GM18508 (cell line): ENCODE measurements around the gene ALKBH8.
"Not testable (repeated sequence)": the region's sequence is repeated elsewhere in the genome, so short reads cannot be mapped to it uniquely, and the experiment has no call there.

Experiments used
- ATAC-seq: cut with Tn5 transposase; IDR thresholded peaks from one replicate; pipeline ENCODE4 v1.9.1; 2021; ENCODE audit warnings: moderate number of reproducible peaks; ENCODE audit not compliant: insufficient read depth, unreplicated experiment

ALKBH8 gene

DNA sequence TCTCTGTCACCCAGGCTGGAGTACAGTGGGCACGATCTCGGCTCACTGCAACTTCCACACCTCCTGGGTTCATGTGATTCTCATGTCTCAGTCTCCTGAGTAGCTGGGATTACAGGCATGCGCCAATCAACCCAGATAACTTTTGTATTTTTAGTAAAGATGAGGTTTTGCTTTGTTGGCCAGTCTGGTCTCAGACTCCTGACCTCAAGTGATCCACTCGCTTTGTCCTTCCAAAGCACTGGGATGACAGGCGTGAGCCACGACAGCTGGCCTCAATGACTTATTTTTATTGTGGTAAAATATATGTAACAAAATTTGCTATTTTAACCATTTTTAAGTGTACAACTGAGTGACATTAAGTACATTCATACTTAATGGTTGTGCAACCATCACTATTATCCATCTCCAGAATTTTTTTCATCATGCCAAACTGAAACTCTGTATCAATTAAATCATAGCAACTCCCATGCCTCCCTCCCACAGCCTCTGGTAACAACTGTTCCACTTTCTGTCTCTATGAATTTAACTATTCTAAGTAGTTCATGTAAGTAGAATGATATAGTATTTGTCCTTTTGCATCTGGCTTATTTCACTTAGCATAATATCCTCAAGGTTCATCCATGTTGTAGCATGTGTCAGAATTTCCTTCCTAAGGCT lies 57.2 kb downstream of the ALKBH8 start:
- ATAC-seq: no peak

DNA sequence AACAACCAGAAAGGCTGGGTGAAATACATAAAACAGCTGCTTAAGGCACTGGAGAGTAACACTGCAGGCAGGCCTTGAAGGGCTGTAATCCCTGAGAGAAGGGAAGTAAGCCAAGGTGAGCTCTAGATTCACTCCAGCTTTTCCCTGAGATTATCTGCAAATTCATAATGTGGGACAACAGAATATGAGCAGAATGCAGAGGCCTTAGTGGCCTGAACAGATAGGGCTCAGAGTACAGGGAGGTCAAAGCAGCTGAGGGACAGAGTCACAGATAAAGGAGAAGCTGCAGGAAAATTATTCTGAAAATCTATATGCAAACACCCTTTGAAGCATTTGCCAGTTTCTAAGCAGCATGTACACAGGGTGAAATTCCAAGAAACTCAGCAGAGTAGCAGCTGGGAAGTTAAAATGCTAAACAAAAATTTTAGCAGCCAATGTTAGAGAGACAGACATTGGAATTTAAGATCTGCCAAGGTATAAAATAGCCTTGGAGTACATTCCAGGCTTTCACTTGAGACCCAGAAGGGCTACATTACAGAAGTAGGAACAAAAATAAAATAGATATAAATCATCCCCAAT lies 59.8 kb downstream of the ALKBH8 start:
- no peak for ATAC-seq

DNA sequence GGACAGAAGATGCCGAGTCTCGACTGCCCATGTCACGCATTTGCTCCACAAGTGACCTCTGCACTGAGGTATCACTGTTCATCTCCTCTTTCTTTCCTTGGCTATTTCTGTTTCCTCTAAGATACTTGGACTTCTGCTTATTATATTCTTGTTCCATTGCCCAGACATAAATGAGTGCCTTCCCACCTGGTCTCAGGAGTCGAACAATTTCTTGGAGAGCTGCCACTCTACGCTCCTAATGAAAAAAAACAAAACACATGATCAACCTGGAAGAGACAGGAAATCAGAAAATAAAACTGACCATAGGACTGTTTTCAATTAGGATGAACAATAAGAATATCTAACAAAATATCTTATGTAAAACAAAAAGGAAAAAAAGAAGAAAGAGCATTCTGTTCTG lies 60.6 kb downstream of the ALKBH8 start:
- ATAC-seq: no peak

DNA sequence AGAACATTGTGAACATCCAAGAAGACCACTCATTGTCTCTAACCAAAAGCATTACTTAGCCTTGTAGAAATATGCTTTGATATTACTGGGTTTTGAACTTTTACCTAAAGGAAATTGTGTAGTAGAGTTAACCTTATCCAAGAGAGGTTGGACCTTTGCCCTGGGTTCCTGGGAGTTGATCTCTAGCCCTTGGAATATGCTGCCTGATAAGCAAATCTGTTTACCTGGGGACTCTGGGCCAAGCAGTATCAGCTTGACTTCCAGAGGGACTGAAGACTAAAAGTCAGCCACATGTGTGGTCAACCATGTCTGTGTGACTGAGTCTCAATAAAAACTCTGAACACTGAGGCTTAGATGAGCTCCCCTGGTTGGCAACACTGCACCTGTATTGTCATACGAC lies 63.8 kb downstream of the ALKBH8 start:
- no peak for ATAC-seq

DNA sequence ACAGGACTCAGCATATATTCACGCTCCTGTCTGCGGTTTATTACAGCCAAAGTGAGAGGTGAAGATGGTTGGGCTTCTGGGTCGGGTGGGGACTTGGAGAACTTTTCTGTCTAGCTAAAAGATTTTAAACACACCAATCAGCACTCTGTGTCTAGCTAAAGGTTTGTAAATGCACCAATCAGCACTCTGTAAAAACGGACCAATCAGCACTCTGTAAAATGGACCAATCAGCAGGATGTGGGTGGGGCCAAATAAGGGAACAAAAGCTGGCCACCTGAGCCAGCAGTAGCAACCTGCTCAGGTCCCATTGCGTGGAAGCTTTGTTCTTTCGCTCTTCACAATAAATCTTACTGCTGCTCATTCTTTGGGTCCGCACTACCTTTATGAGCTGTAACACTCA lies 68.2 kb downstream of the ALKBH8 start:
- not testable (repeated sequence) for ATAC-seq

DNA sequence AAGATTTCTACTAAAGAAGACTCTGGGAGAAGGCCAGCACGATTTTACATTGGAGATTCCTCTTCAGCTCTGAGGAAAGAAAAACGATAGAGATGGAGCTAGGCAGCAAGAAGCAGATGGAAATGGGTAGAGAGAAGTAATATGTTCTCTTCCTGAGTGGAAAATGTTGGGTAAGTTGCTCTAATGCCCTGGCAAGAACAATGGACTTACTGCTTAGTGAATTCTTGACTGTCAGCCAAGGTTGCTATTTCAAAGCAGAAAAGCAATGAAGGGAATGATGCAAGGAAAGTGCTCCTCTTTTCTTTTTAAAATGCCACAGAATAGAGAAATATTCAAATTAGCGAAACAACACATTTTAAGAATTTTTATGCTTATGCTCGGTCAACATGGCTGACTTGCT lies 69.5 kb downstream of the ALKBH8 start:
- no peak for ATAC-seq

DNA sequence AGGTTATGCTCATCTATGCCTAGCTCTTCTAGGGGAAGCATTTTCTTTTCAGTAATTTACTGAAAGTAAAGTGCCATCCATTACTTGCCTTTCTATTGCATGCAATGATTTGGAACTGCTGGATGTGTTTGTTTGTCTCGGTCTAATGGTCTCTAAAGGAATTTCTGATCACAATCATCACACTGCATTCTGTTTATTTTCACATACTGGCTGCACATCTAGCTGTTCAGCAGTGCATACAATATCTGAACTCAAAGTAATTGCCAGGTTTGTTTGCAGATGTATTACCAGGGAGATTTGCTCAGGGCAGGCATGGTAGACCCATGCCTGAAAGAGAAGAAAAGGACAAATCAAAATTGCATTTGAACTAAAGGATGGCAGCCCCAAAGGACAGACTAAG lies 71.5 kb downstream of the ALKBH8 start:
- no peak for ATAC-seq

DNA sequence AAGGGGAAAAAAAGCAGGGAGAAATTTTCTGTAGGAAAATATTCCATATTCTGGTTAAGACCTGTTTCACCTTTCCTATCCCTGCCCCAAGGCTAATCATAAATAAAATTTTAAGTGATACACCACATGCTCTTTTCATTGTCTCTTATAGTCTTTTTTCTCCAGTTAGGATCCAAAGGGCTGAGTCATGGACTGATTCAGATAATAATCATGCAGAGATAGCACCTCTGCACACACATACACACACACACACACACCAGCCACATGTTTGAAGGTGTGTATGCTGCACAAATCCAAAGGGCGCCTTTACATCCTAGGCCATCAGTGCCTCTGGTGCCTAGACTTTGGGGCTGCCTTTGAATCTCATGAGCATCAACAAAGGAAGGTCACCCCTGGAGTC lies 72.4 kb downstream of the ALKBH8 start:
- no peak for ATAC-seq

DNA sequence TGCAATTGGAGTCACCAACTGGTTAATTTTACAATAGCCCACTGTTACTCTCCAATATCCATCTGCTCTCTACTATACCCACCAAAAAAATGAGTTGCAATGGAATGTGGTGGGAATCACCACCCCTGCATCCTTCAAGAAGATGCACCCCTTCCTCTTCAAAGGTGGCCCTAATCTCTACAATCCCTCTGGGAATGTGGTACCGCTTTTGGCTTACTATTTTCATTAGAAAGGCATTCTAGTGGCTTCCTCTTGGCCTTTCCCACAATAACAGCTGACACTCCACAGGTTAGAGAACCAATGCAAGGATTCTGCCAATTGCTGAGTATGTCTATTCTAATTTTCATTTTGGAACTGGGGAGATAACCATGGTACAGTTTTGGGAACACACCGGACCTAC lies 74.7 kb downstream of the ALKBH8 start:
- no peak for ATAC-seq

DNA sequence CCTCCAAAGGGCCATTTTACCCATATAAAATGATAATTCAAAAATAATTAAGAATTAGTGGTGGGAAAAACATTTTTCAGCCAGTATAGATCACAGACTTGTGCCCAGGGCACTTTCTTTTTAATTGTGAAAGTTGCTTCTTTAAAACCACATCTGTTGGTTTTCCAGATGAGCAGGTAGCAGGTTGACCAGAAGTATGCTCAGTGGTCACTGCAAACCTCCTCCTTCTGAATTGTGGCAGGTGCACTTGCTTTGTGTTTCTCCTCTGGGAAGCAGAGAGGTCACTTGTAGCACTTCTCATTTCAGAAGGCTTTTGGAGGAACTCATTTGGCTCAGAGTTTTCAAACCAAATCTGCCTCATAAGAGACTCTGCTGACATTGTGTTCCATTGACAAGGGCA lies 83.3 kb downstream of the ALKBH8 start:
- no peak for ATAC-seq

DNA sequence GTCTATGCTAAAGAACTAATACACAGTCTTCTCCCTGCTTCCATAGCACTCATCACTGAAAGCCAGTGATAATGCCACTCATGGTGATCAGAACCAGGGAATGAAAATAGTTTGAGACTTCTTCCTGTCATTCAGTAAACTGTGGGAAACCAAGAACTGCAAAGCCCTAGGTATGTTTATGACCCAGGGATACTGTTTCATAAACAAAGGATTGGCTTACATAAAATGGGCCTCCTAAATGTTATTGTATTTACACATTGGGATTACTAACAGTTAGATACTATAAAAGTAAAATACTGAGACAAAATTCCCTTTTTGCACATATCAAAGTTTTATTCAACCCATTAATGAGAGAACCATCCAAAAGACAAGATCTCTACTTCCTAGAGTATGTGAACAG lies 86.6 kb downstream of the ALKBH8 start:
- ATAC-seq: no peak

DNA sequence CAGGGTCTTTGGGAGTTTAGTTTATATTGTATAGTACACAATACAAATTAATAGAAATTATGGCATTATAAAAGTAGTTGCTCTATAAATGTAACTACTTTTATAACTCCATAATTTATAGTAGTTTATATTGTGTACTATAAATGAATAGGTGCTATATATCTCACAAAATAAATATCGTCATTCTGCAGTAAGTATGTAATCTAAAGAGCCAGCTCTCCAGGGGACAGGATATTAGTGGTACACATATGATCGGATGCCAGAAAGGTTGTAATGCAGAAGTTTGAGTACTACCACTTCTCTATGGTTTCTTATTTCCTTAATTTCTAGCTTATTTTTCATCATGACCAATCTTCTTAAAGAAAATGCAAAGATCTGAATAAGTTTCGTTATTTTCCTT lies 87.7 kb downstream of the ALKBH8 start:
- ATAC-seq: no peak

DNA sequence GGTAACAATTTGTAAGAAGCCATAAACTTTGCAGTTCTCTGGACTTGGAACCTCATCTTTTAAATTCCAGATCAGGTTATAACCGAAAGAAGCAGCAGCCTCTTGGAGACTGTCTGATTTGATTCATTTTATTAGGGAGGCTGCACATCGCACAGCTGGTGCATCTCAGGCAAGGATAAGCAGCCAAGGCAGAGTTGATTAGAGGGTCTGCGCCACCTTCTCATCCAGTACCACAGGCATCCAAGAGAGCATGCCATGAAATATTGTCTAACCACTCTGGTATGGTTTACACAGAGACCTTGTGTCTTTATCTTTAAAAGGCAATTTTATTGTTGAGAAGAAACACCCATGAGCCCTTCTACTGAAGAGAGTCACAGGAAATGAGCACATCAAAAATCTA lies 91.7 kb downstream of the ALKBH8 start:
- no peak for ATAC-seq

DNA sequence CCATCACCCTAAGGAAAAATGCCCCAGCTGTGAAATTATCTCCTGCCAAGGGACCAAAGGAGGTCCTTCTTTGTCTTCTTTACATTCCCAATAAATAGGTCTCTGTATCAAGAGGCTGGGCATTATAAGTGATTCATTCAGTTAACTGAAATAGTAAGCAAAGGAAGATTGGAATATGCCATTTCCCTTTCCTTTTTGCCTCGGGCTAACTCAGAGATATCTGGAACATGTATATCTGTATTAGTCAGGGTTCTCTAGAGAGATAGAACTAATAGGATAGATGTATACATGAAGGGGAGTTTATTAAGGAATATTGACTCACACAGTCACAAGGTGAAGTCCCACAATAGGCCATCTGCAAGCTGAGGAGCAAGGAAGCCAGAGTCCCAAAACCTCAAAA lies 92.6 kb downstream of the ALKBH8 start:
- ATAC-seq: no peak

DNA sequence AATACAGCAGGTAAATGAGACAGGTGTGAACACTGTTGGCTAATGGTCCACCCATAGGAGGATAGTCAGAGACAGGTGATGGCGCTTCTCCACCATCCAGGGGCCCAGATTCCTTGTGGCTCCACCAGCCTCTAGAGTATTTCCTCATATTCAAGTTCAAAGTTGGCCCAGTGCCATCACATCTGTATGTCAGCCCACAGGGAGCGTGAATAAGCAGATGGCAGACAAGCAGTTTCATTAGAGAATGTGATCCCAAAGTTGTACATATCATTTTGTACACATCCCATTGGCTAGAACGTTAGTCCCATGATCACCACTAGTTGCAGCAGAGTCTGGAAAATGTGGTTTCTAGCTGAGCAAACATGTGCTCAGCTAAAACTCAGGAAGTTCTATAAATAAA lies 96.9 kb downstream of the ALKBH8 start:
- ATAC-seq: no peak

DNA sequence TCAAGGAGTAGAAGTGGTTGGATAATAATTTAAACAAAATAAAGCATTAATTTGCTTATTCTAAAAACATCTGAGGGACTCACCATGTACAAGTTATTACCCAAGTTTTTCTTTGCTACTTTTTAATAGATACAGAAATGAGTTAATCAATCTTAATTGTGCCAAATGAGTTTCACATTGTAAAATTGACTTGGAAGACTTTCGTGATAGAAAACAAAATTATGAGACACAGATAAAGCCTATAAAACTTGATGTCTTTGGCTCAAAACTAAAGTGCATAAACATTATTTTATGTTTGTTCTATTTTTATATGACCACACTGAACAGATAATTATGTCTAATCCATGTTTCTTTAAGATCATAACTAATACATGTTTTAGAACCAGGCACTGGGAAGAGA lies 97.8 kb downstream of the ALKBH8 start:
- no peak for ATAC-seq

DNA sequence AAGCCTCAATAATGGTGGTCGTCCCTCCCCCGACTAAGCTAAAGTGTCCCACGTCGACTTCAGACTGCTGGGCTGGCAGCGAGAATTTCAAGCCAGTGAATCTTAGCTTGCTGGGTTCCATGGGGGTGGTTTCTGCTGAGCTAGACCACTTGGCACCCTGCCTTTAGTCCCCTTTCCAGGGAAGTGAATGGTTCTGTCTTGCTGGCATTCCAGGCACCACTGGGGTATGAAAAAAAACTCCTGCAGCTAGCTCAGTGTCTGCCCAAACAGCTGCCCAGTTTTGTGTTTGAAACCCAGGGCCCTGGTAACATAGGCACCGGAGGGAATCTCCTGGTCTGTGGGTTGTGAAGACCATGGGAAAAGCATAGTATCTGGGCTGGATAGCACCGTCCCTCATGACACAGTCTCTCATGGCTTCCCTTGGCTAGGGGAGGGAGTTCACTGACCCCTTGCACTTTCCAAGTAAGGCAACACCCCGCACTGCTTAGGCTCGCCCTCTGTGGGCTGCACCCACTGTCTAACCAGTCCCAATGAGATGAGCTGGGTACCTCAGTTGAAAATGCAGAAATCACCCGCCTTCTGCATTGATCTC lies 99.2 kb downstream of the ALKBH8 start:
- not testable (repeated sequence) for ATAC-seq

DNA sequence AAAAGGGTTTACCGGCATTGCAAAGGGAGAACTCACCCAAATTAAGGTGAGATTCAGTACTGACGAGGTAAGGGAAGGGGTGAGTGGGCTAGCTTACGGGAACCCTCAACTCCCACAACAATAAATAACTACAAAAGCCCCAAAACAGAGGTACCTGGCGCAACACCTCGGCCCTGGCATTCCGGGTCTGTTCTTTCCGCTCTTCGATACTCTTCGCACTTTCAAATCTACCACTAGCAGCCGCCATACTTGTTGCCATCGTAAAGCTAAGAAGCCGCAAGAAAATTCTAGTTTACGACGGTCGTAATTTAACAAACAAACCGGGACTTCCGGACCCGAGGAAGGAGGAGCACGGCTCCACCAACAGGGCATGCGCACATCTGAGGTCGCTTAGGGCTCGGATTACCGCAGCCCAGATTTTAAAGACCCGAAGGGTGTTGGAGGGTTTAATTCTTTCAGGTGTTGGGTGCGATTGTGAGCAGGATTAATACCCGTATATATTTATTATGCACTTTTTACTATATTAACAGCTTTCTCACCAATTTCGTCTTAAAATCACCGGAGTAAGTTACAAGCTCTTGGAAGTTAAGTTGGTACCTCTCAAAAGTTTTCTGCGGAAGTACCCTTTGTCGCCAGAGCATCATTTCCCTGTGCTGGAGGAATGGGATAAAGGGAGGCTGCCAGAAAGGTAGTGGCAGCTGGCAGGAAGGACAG lies 107.8 kb downstream of the ALKBH8 start, which contains the start of gene CWF19L2:
TSS of gene CWF19L2 (minus strand) at position 268 of the 714 bp plus-strand sequence. CDS start at position 259, 9 bp downstream.
- peak; percentile 92 for ATAC-seq

DNA sequence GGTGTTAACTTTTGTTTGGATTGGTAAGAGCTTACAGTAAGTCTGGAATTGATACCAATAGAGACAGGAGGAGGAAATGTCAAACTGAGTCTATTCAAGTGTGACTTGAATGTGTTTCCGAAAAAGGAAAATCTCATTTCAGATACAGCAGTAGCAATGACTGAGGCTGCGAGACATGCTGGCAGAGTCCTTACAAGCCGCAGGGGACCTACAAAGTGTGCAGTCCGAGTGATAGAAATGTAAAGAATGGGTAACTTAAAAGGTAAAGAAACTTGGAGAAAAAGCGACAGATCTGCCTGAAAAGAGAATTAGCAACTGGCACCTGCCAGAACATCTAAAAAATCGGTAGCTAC lies 108.4 kb downstream of the ALKBH8 start:
- ATAC-seq: peak; percentile 24

DNA sequence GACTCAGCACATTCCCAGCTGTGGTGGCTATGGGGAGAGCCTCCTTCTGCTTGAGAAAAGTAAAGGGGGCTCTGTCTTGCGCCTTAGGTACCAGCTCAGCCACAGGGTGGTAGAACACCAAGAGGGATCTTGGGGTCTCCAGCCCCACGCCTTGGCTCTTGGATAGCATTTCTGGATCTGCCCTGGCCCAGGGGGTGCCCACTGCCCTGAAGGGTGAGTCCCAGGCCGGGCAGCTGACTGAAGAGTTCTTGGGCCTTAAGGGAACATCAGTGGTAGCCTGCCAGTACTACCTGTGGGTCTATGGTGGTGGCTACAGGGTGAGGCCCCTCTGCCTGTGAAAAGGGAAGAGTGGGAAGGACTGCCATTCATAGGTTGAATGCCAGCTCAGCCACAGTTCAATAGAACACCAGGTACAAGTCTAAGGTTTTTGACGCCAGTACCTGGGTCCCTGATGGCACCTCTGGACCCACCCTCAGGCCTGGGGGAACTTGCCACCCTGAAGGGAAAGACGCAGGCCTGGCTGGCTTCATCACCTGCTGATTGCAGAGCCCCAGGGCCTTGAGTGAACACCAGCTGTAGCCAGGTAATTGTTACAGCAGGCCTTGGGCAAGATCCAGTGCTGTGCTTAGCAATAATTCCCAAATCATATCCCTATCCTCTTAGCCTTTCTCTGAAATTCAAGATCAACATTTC lies 111.8 kb downstream of the ALKBH8 start:
- no peak for ATAC-seq
